SK-N-MC (cell line): ENCODE measurements around the gene IGF1R.

Source experiments
- EZH2 ChIP-seq: fragments of 200-600 bp; sonication (generic); IDR thresholded peaks from one replicate; pipeline ENCODE4 v1.6.1; 2017; ENCODE audit warnings: antibody characterized with exemption
- FOXP2 ChIP-seq: optimal IDR thresholded peaks from 2 replicates; pipeline ENCODE3; 2011; ENCODE audit warnings: mild to moderate bottlenecking, moderate library complexity; ENCODE audit not compliant: insufficient read depth; ENCODE audit errors: extremely low read length, control extremely low read depth
- POLR2AphosphoS5 ChIP-seq: IDR thresholded peaks from 2 replicates; pipeline ENCODE4 v1.6.1; 2012; ENCODE audit warnings: mild to moderate bottlenecking, low read depth, low read length, borderline replicate concordance

DNA sequence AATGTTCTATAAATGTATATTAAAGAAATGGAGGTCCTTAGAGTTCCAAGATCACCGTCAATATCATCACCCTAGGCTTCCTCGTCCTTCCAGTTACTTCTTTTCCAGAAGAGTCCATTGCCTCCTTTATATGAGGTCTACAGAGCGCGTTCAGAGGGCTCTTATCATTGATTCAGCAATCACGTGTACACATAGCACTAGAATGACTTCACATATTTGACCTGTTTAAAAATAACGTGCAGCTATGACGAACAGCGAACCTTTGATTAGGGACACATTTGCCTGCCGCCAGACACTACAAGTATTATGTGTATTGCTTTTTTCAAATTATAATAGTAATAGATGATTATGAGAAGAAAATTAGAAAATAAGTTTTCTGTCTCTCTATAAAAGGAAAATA lies 26.0 kb downstream of the IGF1R start:
- TF ChIP-seq POLR2AphosphoS5 (no peak), EZH2 (no peak), FOXP2 (no peak)
